Body of pancreas (tissue), 4 donors: ENCODE results near the gene HOMER2.

Experiments
- CTCF ChIP-seq, 7 experiments: fragments of 450-650 bp in 4 of 7; fragments of 200-600 bp in 3 of 7; sonication (generic) in 3 of 7; IDR thresholded peaks; one replicate each; pipeline ENCODE4 v1.5.1; 2016 to 2019; ENCODE audit warnings: antibody characterized with exemption in 7 of 7
- POLR2A ChIP-seq, 3 donors: fragments of 450-650 bp; IDR thresholded peaks; one replicate each; pipeline ENCODE4 v1.6.1; 2016; ENCODE audit warnings: antibody characterized with exemption in 3 of 3, mild to moderate bottlenecking in 2 of 3

- TF ChIP-seq CTCF (IDR thresholded peaks at IDR 0.05) (no peak), POLR2A (IDR thresholded peaks at IDR 0.05) (no peak)
Measured at GRCh38 chr15:82966671-82967071, 14.2 kb upstream of the HOMER2 start.
